HCT116 (cell line): ENCODE results near the gene LRRC74B. TPM values are rescaled to one million over a fixed set of nuclear protein-coding genes. Genes with fewer than 3 reads are reported as not detected.
"Not testable (repeated sequence)": the region's sequence is repeated elsewhere in the genome, so short reads cannot be mapped to it uniquely, and the experiment has no call there.

ENCODE experiments used
- ATAC-seq: fragments of 200-7000 bp; cut with Tn5 transposase; 2 replicates; pipeline ENCODE4 v1.9.1; 2020; ENCODE audit warnings: mild to moderate bottlenecking, moderate library complexity
- BruUV-seq: library from RNA; stranded (reverse); fragments of 400-500 nt; replicated peaks from 2 replicates; lab custom pipeline; 2021; lab: Mats Ljungman, UMichigan
- CTCF ChIA-PET: fragments of 300-600 bp; sonication (Branson Sonifier 250); formaldehyde crosslinking; loops from one replicate; lab custom pipeline; 2021; ENCODE audit warnings: antibody characterized with exemption; lab: Charles Lee
- POLR2A ChIA-PET: fragments of 300-600, 350-600 bp; sonication (Branson Sonifier 250); formaldehyde crosslinking; loops from one replicate; lab custom pipeline; 2021; ENCODE audit warnings: antibody characterized with exemption; lab: Charles Lee
- RAD21 ChIA-PET, 2 experiments: fragments of 300-600 bp; sonication (Branson Sonifier 250); formaldehyde crosslinking; loops; one replicate each; lab custom pipeline; 2023; ENCODE audit warnings: low total read pairs in 2 of 2; ENCODE audit not compliant: uncharacterized antibody in 2 of 2, unreplicated experiment in 2 of 2, low non-redundant PET in 1 of 2; lab: Charles Lee
- DNase-seq: peaks from one replicate; pipeline ENCODE4 v3.0.0-alpha.2; 2010; ENCODE audit warnings: low read depth, low spot score
- H2AFZ ChIP-seq: fragments of 200-600 bp; shearing (Covaris generic), sonication (generic); 2 replicates; pipeline ENCODE4 v1.6.1; 2017; ENCODE audit warnings: low read depth, mixed run types, mixed read lengths, antibody characterized with exemption, low read length; ENCODE audit not compliant: poor library complexity, severe bottlenecking
- H3K27ac ChIP-seq: 2 replicates; pipeline ENCODE4 v1.5.1; 2012; ENCODE audit warnings: low read depth, low read length
- H3K27me3 ChIP-seq: fragments of 200-600 bp; sonication (generic); 2 replicates; pipeline ENCODE4 v1.6.1; 2016; ENCODE audit warnings: mixed run types, low read length, mixed read lengths; ENCODE audit not compliant: insufficient read depth
- H3K36me3 ChIP-seq, 2 experiments: fragments of 200-500 bp in 1 of 2; fragments of 200-600 bp in 1 of 2; sonication (Bioruptor generic) in 1 of 2; sonication (generic) in 1 of 2; 2 replicates each; pipeline versions ENCODE4 v1.5.1 to v1.6.1; 2014 to 2016; ENCODE audit warnings: low read length in 2 of 2, inconsistent platforms in 1 of 2, mixed read lengths in 1 of 2, mixed run types in 1 of 2; ENCODE audit not compliant: insufficient read depth in 2 of 2, control insufficient read depth in 1 of 2
- H3K4me1 ChIP-seq, 2 experiments: fragments of 200-600 bp in 1 of 2; sonication (generic) in 1 of 2; 2 replicates each; pipeline versions ENCODE4 v1.5.1 to v1.6.1; 2012 to 2017; ENCODE audit warnings: low read length in 2 of 2, inconsistent platforms in 1 of 2, mild to moderate bottlenecking in 1 of 2, mixed read lengths in 1 of 2, mixed run types in 1 of 2, moderate library complexity in 1 of 2; ENCODE audit not compliant: insufficient read depth in 2 of 2, control insufficient read depth in 1 of 2
- H3K4me2 ChIP-seq: fragments of 200-600 bp; sonication (generic); 2 replicates; pipeline ENCODE4 v1.6.1; 2017; ENCODE audit warnings: mixed run types, low read length, mixed read lengths
- H3K4me3 ChIP-seq, 2 experiments: fragments of 200-600 bp in 1 of 2; sonication (generic) in 1 of 2; replicated peaks in 1 of 2; 2 replicates each; pipeline ENCODE4 v1.5.1; 2011 to 2016; ENCODE audit warnings: low read length in 2 of 2, control low read depth in 1 of 2, low read depth in 1 of 2, mild to moderate bottlenecking in 1 of 2, mixed read lengths in 1 of 2, mixed run types in 1 of 2
- H3K79me2 ChIP-seq: fragments of 200-600 bp; sonication (generic); 2 replicates; pipeline ENCODE4 v1.6.1; 2017; ENCODE audit warnings: mild to moderate bottlenecking, mixed run types, low read length, moderate library complexity, mixed read lengths; ENCODE audit not compliant: insufficient read depth
- H3K9ac ChIP-seq: fragments of 200-600 bp; sonication (generic); 2 replicates; pipeline ENCODE4 v1.6.1; 2016; ENCODE audit warnings: low read length, mixed read lengths
- H3K9me2 ChIP-seq: fragments of 200-600 bp; sonication (generic), shearing (Covaris generic); 2 replicates; pipeline ENCODE4 v1.6.1; 2017; ENCODE audit warnings: mixed run types, mild to moderate bottlenecking, moderate library complexity; ENCODE audit not compliant: insufficient read depth
- H3K9me3 ChIP-seq, 2 experiments: fragments of 200-500 bp in 1 of 2; fragments of 200-600 bp in 1 of 2; sonication (Bioruptor generic) in 1 of 2; sonication (generic) in 1 of 2; 2 replicates each; pipeline ENCODE4 v1.6.1; 2014 to 2017; ENCODE audit warnings: low read length in 2 of 2, mixed read lengths in 2 of 2, inconsistent platforms in 1 of 2, low read depth in 1 of 2, mild to moderate bottlenecking in 1 of 2, mixed run types in 1 of 2, moderate library complexity in 1 of 2; ENCODE audit not compliant: control insufficient read depth in 1 of 2, insufficient read depth in 1 of 2
- H4K20me1 ChIP-seq: fragments of 200-600 bp; sonication (generic), shearing (Covaris generic); 2 replicates; pipeline ENCODE4 v1.6.1; 2017; ENCODE audit warnings: mixed run types, mild to moderate bottlenecking, moderate library complexity; ENCODE audit not compliant: insufficient read depth
- CBX3 ChIP-seq: IDR thresholded peaks from 2 replicates; pipeline ENCODE4 v1.6.1; 2012; ENCODE audit warnings: low read depth
- EGR1 ChIP-seq: IDR thresholded peaks from 2 replicates; pipeline ENCODE4 v1.6.1; 2012; ENCODE audit warnings: low read depth
- ELF1 ChIP-seq: IDR thresholded peaks from 2 replicates; pipeline ENCODE4 v1.6.1; 2012; ENCODE audit warnings: low read depth, borderline replicate concordance
- EZH2 ChIP-seq: fragments of 200-600 bp; sonication (generic); IDR thresholded peaks from 2 replicates; pipeline ENCODE4 v1.6.1; 2017; ENCODE audit warnings: antibody characterized with exemption, mixed run types
- EZH2phosphoT487 ChIP-seq: fragments of 200-600 bp; IDR thresholded peaks from 2 replicates; pipeline ENCODE4 v1.6.1; 2018; ENCODE audit warnings: antibody characterized with exemption, borderline replicate concordance
- JUND ChIP-seq: IDR thresholded peaks from 2 replicates; pipeline ENCODE4 v1.6.1; 2012
- RAD21 ChIP-seq: IDR thresholded peaks from 2 replicates; pipeline ENCODE4 v1.6.1; 2012; ENCODE audit warnings: low read depth, mild to moderate bottlenecking
- SRF ChIP-seq: IDR thresholded peaks from 2 replicates; pipeline ENCODE4 v1.6.1; 2012; ENCODE audit warnings: low read depth
- TCF7L2 ChIP-seq: IDR thresholded peaks from 2 replicates; pipeline ENCODE4 v1.7.0; 2011; ENCODE audit warnings: borderline replicate concordance, inconsistent platforms; ENCODE audit not compliant: insufficient read depth, insufficient read length; ENCODE audit errors: extremely low read depth
- ZFX ChIP-seq: fragments of 450-650 bp; IDR thresholded peaks from 2 replicates; pipeline ENCODE4 v1.6.1; 2017
- intact Hi-C: fragments of 100-400 bp; cut with micrococcal nuclease; formaldehyde crosslinking; loops from 2 replicates; pipeline ENCODE4 v1.10.0; 2022
- total RNA-seq: library from RNA; stranded (reverse); gene quantifications from one replicate; pipeline ENCODE4 v1.2.1, GENCODE V29; 2021; ENCODE audit not compliant: unreplicated experiment
- TF ChIP-seq, protein P1 (sequence below): IDR thresholded peaks from 2 replicates; pipeline ENCODE4 v1.6.1; 2012

The LRRC74B gene
- total RNA-seq, 1 experiment from 2014 or later: not detected

DNA sequence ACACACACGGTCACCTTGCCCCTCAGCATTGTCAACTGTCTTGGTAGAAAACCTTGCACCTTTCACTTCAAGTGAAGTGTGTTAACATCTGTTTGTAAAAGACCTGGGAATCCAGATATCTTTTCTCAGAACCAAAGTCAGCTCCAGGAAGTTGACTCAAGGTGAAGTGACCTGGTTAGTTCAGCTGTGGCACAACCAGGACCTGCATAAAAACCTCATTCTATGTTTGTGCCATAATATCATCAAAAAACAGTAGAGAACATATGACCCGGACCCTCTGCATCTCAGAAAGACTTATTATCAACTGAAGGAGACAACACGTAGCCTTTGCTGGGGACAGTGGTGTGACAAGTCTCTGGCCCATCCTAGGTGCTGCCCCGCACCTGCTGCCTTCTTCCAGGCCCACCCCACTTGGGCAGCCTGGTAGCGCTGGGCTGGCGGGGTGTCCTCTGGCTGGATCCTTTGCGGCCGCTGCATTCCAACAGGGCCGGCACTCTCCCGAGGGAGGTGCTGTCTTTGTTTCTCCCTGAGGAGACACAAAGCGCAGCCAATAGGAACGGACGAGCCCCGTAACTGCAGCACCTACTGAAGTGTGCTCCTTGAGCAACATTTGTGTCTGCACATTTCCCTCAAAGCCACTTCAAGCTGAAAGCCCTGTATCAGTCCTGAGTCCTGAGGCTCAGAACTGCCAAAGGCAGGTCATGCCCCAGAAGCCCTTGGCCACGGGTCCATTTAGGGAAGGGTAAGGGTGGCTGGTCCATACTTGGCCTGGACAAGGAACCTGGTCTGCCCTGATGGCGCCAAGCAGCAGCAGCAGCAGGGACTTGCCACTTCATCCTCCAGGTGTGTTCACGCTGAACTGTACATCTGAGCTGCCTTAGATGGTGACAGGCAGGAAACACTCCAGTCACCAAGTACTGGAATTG is 25.2 kb downstream of the LRRC74B start:
- H3K4me1 ChIP-seq: peaks cover 0 to 11% of the 10 kb centered on the region in 2 experiments; a peak in 2 of 4 replicates
- no peaks in the 10 kb centered on the region for H3K27me3 ChIP-seq
- no TSS peak for BruUV-seq
- DNase-seq: no peak
- TF ChIP-seq EGR1 (no peak), CBX3 (no peak), JUND (no peak), RAD21 (no peak), ZFX (no peak), EZH2 (no peak), ELF1 (no peak), TCF7L2 (no peak), SRF (no peak), EZH2phosphoT487 (no peak)
- TF ChIP-seq, protein P1, sequence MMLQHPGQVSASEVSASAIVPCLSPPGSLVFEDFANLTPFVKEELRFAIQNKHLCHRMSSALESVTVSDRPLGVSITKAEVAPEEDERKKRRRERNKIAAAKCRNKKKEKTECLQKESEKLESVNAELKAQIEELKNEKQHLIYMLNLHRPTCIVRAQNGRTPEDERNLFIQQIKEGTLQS: no peak
- H3K4me2 ChIP-seq: no peak overlapping the region
- no peaks in the 10 kb centered on the region for H3K36me3 ChIP-seq
- no peaks in the 10 kb centered on the region for H4K20me1 ChIP-seq
- H3K9me3 ChIP-seq: 0 out of 4 replicates have a peak, but pooled peaks cover 0 to 4% of the 10 kb centered on the region in 2 experiments
- H3K9me2 ChIP-seq: no peaks in the 10 kb centered on the region
- ATAC-seq: no peak
- ChIA-PET POLR2A (no interaction called here), CTCF (no interaction called here), RAD21 (no interaction called here)
- no peak overlapping the region for H3K27ac ChIP-seq
- no peak overlapping the region for H2AFZ ChIP-seq
- intact Hi-C loops: no loop called here
- no peak overlapping the region for H3K9ac ChIP-seq
- no peaks in the 10 kb centered on the region for H3K79me2 ChIP-seq
- no peak overlapping the region for H3K4me3 ChIP-seq

DNA sequence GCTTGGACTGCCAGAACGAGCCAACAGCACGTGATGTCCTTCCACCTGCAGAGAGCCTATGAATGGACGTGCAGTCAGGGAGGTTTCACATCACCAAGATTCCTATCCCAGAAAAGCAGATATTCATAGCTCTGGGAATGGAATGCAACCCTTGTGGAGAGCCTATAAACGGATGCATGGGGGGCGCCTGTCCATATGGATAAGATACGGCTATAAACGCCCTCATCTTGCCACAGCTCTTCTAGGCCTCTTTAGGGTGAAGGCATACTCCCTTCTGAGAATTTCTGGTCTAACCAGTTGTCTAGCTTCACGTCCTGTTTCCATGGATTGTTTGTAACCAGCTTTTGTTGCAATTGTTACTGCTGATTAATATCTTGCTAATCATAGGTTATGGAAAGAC is 26.1 kb downstream of the LRRC74B start:
- RAD21 ChIA-PET, H3K9me2 ChIP-seq, H3K9me3 ChIP-seq, ATAC-seq, POLR2A ChIA-PET, H3K36me3 ChIP-seq, H2AFZ ChIP-seq, DNase-seq, H3K79me2 ChIP-seq, H3K27me3 ChIP-seq, H3K4me2 ChIP-seq, H4K20me1 ChIP-seq, CTCF ChIA-PET, BruUV-seq, intact Hi-C loops, H3K4me3 ChIP-seq, H3K27ac ChIP-seq, H3K9ac ChIP-seq: not testable (repeated sequence)
- peaks cover 0 to 13% of the 10 kb centered on the region in 2 experiments; a peak in 2 of 4 replicates for H3K4me1 ChIP-seq
